ENCODE data around the gene DRG1. TPM values are rescaled to one million over a fixed set of nuclear protein-coding genes. Genes with fewer than 3 reads are reported as not detected.
"Not testable (repeated sequence)": the region's sequence is repeated elsewhere in the genome, so short reads cannot be mapped to it uniquely, and the experiment has no call there.

The DRG1 gene
- total RNA-seq, 6 donors from 2014 or later: 32.8 to 49.3 (median 44.0) TPM

DNA sequence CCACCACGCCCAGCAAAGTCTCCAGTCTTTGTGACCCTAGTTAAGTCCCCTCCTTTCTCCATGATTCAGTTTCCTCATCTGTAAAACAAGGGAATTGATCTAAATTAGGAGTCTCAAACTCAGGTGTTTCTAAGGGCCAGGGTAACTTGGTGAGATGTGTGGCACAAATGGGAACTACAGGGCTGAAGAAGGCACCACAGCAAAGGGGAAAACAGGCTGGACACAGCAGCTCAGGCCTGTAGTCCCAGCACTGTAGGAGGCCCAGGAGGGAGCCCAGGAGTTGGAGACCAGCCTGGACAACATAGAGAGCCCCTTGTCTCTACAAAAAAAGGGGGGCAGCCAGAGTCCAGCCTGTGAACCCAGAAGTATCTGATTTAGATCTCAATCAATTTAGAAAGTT lies 37.7 kb upstream of the DRG1 start:
- H3K4me1 ChIP-seq: no peaks in the 10 kb centered on the region
- H3K27me3 ChIP-seq: no peaks in the 10 kb centered on the region
- H3K4me3 ChIP-seq: no peak overlapping the region
- ATAC-seq (ENCODE audit: low FRiP score in 2 of 2): no peak
- no peak overlapping the region for H3K27ac ChIP-seq
- DNase-seq: no peak
- no peaks in the 10 kb centered on the region for H3K9me3 ChIP-seq
- WGBS, 2 donors: 50 to 91% methylated on average over 1 of the region's 1 CpG
- TF ChIP-seq EP300 (IDR thresholded peaks at IDR 0.05): no peak
- no peaks in the 10 kb centered on the region for H3K36me3 ChIP-seq

DNA sequence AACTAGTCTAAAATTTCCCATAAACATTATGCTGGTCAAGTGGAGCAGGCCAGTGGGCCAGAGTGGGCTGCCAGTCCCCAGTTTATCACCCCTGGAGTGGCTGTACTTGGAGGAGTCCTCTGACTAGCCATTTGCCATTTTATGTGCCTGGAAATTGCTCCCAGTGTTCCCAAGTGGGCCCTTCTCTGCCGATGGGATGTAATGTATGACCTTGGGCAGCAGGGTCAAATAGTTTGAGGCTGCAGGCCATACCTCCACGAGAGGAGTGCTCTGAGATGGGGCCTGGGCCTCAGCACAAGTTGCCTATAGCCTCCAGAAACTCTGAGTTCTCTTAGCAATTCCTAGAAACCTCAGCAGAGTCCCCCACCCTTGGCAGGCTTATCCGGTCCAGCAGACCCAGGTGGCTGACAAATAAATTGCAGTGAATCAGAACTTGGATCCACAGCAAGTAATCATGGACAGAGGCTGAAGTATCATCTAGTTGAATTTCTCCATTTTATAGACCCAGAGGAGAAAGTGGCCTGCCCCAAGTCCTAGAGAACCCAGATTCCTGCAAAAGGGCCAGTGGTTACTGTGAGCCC lies 35.4 kb upstream of the DRG1 start:
- DNase-seq (no peak), ATAC-seq (ENCODE audit: low FRiP score in 2 of 2) (no peak)
- no peak for TF ChIP-seq POLR2AphosphoS5 (IDR thresholded peaks at IDR 0.05)
- TF ChIP-seq POLR2A (IDR thresholded peaks at IDR 0.05): no peak
- TF ChIP-seq, protein P1, sequence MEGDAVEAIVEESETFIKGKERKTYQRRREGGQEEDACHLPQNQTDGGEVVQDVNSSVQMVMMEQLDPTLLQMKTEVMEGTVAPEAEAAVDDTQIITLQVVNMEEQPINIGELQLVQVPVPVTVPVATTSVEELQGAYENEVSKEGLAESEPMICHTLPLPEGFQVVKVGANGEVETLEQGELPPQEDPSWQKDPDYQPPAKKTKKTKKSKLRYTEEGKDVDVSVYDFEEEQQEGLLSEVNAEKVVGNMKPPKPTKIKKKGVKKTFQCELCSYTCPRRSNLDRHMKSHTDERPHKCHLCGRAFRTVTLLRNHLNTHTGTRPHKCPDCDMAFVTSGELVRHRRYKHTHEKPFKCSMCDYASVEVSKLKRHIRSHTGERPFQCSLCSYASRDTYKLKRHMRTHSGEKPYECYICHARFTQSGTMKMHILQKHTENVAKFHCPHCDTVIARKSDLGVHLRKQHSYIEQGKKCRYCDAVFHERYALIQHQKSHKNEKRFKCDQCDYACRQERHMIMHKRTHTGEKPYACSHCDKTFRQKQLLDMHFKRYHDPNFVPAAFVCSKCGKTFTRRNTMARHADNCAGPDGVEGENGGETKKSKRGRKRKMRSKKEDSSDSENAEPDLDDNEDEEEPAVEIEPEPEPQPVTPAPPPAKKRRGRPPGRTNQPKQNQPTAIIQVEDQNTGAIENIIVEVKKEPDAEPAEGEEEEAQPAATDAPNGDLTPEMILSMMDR (IDR thresholded peaks at IDR 0.05): no peak
- TF ChIP-seq EP300 (IDR thresholded peaks at IDR 0.05): no peak
- Histone ChIP-seq H3K27ac (no peak overlapping the region), H3K36me3 (no peaks in the 10 kb centered on the region), H3K4me3 (no peak overlapping the region), H3K4me1 (no peaks in the 10 kb centered on the region), H3K9me3 (no peaks in the 10 kb centered on the region), H3K27me3 (no peaks in the 10 kb centered on the region)
- WGBS, 2 donors: 69% methylated on average over 3 of the region's 3 CpGs; no CpG with 5 or more reads in 1 of the 2 donors

DNA sequence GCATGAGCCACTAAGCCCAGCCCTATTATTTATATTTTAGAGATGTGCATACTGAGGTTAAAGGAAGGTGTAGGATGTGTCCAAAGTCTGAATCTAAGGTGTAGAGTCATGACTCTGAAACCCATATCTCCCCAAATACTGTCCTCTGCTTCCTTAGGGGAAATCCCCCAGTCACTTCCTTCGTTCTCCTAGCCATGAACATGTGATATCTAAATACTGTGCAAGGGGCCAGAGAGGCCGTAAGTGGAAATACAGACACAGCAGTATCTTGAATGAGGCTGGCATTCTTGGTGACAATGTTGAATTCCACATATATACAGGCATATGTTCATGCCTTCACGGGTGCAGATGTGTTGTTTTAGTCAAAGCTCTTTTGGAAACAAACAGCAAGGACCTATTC lies 32.0 kb upstream of the DRG1 start:
- H3K9me3 ChIP-seq: no peaks in the 10 kb centered on the region
- no peaks in the 10 kb centered on the region for H3K4me1 ChIP-seq
- H3K36me3 ChIP-seq: no peaks in the 10 kb centered on the region
- WGBS, 2 donors: 64 to 71% methylated on average over 3 of the region's 3 CpGs
- no peaks in the 10 kb centered on the region for H3K27me3 ChIP-seq
- no peak overlapping the region for H3K4me3 ChIP-seq
- ATAC-seq (ENCODE audit: low FRiP score in 2 of 2) (no peak), DNase-seq (no peak)
- no peak overlapping the region for H3K27ac ChIP-seq
- TF ChIP-seq EP300 (IDR thresholded peaks at IDR 0.05) (no peak), POLR2AphosphoS5 (IDR thresholded peaks at IDR 0.05) (no peak), POLR2A (IDR thresholded peaks at IDR 0.05) (no peak)
- TF ChIP-seq, protein P1 (IDR thresholded peaks at IDR 0.05): no peak

DNA sequence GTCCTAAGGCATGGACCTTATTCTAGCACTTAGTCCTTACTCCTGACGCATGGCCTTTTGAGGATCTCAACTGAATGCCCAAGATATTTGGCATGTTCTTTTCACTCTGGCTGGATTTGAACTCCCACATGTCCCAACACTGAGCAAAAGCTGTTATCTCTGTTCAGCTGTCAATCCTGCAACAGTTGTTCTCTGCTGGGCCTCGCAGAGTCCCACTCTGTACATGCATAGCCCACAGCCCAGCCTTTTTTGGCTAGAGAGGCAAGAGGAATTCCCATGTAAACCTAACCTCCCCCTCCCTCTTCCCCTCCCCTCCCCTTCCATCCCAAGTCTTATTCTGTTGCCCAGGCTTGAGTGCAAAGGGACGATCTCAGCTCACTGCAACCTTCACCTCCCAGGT lies 21.8 kb upstream of the DRG1 start:
- no peak for ATAC-seq (ENCODE audit: low FRiP score in 2 of 2)
- Histone ChIP-seq H3K4me1 (peaks cover 0 to 9% (median 0%) of the 10 kb centered on the region in 4 donors), H3K27me3 (no peaks in the 10 kb centered on the region), H3K4me3 (no peak overlapping the region), H3K9me3 (no peaks in the 10 kb centered on the region), H3K27ac (no peak overlapping the region), H3K36me3 (no peaks in the 10 kb centered on the region)
- no peak for TF ChIP-seq POLR2A (IDR thresholded peaks at IDR 0.05)
- no peak for TF ChIP-seq EP300 (IDR thresholded peaks at IDR 0.05)
- TF ChIP-seq, protein P1 (IDR thresholded peaks at IDR 0.05): no peak
- DNase-seq: no peak
- WGBS, 2 donors: 69 to 71% methylated on average over 3 of the region's 3 CpGs

DNA sequence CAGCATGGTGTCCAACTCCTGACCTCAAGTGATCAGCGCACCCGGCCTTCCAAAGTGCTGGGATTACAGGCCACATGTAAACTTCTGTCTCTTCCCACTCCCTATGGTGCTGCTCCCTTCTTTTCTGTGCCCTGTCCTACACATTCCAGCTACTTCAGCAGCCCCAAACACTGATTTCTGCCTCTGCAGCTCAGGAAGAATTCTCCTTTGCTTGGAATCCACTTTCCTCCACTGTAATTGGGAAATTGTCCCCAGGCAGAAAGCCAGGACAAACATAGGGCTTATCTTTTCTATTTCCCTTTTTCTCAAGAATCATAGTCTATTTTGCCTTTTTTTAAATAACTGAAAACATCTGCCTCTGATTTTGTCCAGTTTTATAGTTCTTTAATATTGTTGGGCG lies 21.3 kb upstream of the DRG1 start:
- DNase-seq (no peak), ATAC-seq (ENCODE audit: low FRiP score in 2 of 2) (no peak)

DNA sequence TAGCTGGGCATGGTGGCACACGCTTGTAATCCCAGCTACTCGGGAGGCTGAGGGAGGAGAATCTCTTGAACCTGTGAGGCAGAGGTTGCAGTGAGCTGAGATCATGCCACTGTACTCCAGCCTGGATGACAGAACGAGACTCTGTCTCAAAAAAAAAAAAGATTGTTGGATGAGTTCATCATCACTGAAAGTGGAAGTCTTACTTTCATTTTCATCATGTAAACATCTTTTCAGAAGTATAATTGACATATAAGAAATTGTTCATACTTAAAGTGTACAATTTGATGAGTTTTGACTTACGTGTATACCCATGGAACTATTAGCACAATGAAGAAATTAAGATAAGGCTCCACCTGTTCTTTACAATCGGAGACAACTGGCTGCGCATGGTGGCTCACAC lies 20.8 kb upstream of the DRG1 start:
- not testable (repeated sequence) for H3K36me3 ChIP-seq; H3K4me3 ChIP-seq; ATAC-seq (ENCODE audit: low FRiP score in 2 of 2); DNase-seq; H3K27me3 ChIP-seq; H3K4me1 ChIP-seq; H3K27ac ChIP-seq; H3K9me3 ChIP-seq
- 73 to 76% methylated on average over 6 of the region's 6 CpGs for WGBS, 2 donors

More for the DNA sequence above, 21.3 kb upstream of the DRG1 start:
- H3K9me3 ChIP-seq: no peaks in the 10 kb centered on the region
- H3K27me3 ChIP-seq: no peaks in the 10 kb centered on the region
- H3K27ac ChIP-seq: no peak overlapping the region
- TF ChIP-seq EP300 (IDR thresholded peaks at IDR 0.05) (no peak), POLR2AphosphoS5 (IDR thresholded peaks at IDR 0.05) (no peak), POLR2A (IDR thresholded peaks at IDR 0.05) (no peak)
- TF ChIP-seq, protein P1 (IDR thresholded peaks at IDR 0.05): no peak
- H3K4me1 ChIP-seq: peaks cover 0 to 9% (median 0%) of the 10 kb centered on the region in 4 donors
- WGBS, 2 donors: 81 to 88% methylated on average over 3 of the region's 3 CpGs
- no peaks in the 10 kb centered on the region for H3K36me3 ChIP-seq
- H3K4me3 ChIP-seq: no peak overlapping the region
